Renal cortex interstitium (tissue), 11 donors: ENCODE measurements around the gene RCAN1. TPM values are rescaled to one million over a fixed set of nuclear protein-coding genes. Genes with fewer than 3 reads are reported as not detected.
A peak's percentile ranks its signal among the peaks of the same experiment; 100 is the strongest.
"Not testable (repeated sequence)": the region's sequence is repeated elsewhere in the genome, so short reads cannot be mapped to it uniquely, and the experiment has no call there.

Source experiments
- DNase-seq, 11 donors: peaks; one replicate each; pipeline ENCODE4 v3.0.0-alpha.2; 2013; ENCODE audit warnings: low read depth in 9 of 11, low spot score in 4 of 11; ENCODE audit errors: extremely low read depth in 1 of 11
- polyA plus RNA-seq, 3 donors: library from polyadenylated mRNA; unstranded; fragments of 120-200 nt; gene quantifications; one replicate each; pipeline ENCODE4 v1.2.1, GENCODE V29; 2013; ENCODE audit not compliant: insufficient read length in 3 of 3

The RCAN1 gene
- polyA plus RNA-seq, 3 donors = 31.6 to 44.6 (median 34.9) TPM

DNA sequence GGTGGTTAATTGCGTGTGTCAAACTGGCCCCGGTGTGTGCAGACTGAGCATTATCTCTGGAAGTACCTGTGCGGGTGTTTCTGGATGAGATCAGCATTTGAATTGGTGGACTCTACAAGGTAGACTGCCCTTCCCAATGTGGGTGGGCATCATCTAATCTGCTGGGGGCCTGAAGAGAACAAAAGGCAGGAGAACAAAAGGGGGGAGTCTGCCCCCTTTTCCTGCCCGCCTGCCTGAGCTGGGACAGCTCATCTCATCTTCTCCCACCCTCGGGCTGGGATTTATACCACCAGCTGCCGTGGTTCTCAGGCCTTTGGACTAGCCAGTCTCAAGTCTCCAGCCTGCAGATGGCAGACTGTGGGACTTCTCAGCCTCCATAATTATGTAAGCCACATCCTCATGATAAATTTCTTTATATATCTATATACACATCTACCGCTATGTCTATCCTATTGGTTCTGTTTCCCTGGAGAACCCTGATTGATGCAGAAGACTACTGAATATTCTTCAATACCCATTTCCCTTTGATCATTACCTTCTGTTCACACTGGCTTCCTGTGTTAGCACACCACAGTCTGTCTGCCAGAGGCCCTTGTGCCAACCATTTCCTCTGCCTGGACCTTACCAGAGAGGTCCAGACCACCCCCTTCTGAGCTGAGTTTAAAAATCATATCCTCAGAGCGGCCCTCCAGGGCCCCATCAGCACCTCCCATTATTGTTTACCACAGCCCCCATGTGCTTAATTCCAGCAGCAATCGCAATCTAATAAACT is 25.2 kb downstream of the RCAN1 start:
- DNase-seq = no peak

DNA sequence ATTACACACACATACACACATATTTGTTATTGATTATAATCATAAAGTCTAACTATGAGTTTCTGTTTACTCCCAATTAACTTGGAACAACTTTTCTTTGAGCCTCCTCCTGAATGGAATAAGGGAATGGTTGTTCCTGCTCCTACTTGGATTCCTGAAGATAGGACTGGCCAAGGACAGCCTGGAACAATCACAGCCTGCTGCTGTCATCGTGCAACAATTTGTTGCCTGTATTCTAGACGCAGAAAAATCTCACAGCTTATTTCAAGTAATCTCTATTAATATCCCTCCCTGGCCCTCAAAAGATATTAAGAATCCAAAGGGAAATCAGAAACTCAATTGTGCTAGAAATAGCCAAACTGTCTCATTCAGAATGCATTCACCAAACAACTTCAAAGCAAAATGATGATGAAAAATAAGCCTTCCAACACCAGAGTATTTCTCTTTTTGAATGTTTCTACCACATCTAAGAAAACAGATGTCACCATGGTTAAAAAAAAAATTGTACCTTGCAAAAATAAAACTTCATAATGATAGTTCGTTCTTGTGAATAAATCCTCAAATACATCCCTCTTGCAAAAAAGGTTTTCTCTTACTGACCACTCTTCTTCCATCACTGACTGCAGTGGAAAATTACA is 30.9 kb downstream of the RCAN1 start:
- DNase-seq = no peak

DNA sequence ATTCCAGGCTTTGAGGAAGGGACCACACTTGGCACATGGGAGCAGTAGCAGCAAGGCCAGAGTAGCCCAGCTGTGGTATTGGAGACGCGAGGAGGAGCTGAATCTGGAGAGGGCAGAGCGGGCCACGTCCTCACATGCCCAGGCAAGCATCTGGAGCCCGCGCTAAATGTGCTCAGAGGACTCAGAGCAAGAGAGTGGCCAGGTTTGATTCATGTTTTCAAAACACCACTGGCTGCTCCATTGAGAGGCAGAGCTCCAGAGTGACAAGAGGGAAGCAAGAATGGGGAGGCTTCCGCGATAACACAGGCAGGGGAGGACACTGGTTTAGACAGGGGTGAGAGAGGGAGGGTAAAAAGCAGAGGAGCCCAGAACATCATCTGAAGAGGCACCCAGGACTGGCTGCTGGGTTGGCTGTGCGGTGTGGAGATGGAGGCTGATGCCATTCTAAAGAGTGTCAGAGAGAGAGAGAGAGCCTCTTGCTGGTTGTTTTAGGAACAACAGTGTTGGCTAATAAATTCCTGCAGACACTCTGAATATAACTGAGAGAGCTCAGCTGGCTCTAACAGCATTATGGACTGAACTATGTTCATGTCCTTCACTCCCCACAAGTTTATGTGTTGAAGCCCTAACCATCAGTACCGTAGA is 32.3 kb downstream of the RCAN1 start:
- DNase-seq = peak in 9 of 11 donors; percentile 12 to 52 (median 22)

DNA sequence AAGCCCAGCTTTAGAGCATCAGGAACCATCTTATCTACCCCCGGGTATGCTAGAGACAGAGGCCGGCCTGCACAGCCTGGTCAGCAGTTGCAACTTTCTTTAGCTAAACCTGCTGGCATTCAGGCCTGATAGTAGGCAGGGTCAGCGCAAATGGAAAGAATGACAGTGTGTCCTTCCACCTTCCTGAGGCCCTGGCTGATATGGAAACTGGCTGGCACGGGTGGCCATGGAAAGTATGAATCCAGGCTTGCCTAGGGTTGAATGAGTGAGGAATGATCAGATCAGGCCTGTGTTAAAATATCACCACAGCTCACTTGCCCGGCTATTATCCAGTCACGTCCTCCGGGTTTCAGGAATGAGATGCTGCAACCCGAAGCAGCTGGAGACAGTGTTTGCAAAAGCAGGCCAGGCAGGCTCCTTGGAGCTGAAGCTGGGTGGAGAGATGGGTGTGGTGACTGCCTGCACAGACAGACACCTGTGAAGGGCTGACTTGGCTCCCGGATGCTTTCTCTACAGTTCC is 34.7 kb downstream of the RCAN1 start:
- DNase-seq = no peak

DNA sequence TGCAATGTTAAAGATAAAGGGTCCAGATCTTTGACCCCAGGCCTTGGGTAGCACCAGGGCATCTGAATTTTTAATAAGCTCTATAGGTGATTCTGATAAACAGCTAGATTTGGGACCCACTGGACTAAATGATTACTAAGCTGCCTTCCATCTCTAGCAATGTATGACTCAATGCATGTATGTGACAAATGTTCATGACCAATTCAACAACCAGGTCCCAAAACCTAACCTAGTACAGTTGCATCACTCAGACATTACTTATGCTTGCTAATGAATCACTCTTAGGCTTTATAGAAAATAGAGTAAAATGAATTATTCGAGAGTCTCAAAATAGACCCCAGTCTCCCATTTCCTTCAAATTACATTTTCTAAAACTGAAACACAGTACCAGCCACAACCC is 35.5 kb downstream of the RCAN1 start:
- DNase-seq = no peak

DNA sequence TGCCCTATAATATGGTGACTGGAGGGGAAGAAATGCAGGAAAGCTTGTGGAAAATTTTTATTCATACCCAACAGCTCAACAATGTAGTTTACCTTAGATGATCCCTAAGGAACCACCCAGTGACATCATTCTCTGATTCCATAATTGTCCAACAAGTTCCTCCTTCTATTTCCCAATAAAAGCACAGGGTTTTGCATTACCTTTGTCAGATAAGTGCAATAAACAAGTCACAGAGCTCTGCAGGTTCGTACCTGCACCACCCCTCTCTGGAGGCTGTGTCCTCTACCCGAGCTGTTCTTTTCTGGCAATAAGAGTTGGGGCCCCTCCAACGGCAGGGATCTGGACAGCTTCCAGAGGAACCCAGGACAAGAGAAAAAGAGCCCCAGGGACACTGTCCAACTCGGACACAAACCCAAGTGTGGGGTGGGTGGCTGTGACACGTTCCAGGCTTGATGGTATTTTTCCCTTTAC is 38.8 kb downstream of the RCAN1 start:
- no peak for DNase-seq

DNA sequence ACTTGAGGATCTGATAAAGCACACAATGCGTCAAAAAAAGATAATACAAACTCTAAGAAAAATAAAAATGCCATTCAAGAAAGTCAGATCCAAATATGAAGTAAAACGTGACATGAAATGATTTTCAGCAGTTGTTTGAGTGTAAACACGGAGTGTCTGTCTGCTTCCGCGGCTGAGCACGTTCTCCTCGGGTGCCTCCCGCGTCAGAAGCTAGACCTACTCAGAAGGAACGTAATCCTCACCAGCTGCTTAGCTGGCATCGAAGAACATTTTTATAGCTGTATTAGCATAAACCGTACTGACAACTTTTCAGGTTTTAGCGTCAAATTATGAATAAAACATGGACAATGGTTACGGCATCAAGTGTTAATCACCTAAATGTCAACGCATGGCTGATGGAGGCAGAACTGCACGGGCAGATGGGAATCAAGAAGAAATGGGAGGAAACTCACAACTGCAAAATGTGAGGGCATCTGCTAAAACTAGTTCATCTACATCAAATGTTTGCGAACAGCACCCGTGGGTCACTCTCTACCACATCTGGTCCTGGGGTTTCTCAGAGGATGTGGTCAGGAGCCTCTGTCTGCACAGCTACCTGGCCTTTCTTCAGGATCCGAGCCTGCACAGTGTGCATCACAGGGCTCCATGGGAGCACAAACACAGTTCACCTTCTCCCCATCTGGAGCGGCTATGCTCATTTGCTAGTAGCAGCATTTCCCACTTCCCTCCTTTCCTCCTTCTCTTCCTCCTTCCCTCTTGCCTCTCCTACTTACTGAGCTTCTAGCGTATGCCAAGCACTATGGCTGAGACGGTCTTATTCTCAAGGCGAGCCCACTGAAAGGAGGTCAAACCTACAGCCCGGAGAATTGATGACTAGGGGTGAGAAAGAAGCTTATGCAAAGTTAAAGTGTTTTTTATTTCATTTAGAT is 40.0 kb downstream of the RCAN1 start:
- no peak for DNase-seq

DNA sequence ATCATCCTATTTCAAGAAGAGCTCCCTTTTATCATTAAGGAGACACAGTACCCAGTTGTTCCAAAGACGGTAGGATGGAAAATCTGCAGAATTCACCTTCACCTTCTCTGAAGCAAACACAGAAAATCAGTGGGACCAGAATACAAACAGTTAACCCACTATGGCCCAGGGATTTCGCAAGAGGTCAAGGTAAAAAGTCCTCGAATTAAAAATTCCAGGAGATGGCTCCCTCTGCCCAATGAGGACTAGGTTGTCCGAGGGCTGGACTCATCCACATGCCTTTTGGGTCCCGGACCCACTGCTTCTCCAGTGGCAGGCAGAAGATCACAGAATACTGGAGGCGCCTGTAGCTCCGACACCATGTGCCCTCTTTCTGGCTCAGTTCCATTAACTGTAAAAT is 42.9 kb downstream of the RCAN1 start:
- no peak for DNase-seq

DNA sequence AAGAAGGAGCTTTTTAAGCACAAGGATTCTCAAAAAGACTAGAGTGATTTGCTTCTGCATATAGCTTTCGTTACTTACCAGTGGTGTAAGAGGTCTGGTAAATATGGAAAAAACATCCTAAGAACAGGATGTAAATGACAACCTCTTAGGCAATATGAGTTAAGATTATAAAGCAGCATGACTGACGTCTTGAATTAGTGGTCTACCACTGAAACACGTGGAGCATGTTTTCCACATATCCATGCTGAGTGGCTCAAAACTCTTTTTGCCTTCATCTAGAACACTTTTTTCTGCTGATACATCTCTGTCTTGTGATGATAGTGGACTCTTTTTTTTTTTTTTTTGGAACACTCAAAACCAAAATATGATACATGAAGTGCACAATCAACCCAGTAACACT is 44.6 kb downstream of the RCAN1 start:
- no peak for DNase-seq

DNA sequence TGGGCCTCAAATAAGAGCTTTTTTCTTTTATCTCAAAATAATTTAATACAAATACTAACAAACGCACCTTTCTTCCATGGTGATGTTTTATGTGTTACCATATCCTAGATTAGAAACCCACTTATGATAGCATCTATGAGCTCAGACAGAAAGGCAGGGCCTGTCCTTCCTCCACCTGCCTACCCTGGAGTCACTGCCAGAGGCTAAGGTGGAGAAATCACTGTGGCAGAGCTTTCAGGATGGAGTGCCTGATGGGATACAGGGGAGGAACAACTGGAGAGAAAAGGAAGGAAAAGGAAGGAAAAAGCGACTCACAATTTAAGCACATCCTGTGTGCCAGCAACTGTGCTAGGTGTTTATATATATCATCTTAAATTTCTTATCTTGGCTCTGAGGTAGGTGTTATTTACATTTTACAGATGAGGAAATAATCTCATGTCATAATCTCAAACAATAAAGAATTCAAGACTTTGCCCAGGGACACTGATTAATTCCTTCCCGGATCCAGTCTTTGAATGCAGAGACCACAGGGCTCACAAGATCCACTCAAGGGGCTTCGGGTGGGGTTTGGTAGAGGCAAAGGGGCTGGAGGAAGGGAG is 45.4 kb downstream of the RCAN1 start:
- no peak for DNase-seq

DNA sequence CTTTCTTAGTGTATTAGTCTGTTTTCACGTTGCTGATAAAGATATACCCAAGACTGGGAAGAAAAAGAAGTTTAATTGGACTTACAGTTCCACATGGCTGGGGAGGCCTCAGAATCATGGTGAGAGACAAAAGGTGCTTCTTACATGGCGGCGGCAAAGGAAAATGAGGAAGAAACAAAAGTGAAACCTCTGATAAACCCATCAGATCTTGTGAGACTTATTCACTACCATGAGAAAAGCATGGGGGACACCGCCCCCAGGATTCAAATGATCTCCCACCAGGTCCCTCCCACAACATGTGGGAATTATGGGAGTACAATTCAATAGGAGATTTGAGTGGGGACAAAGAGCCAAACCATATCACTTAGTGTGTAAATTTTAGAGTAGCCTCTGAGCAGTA is 46.1 kb downstream of the RCAN1 start:
- not testable (repeated sequence) for DNase-seq

DNA sequence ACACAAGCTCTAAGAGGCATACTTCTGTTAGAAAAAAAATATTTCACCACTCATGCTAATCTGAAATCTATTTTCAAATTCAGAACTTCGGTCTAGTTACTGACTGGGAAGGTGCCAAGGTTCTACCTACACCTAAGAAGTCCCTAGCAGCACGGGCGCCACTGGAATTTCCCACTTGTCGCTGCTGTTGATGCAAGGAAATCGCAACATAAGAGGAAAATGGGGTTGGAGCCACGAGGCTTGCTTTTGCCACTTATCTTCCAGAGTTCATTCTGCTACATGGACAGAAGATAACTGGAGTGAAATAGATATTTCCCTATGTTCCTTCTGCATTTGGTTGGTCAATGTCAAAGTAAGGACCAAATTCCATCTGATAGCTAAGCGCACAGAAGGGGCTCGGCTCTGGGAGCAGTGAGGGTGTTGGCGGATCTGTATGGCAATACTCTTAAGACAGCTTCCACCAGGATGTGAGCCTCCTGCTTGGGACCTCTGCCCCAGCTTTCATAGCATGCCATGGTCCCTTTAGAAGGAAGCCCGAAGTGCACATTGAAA is 47.2 kb downstream of the RCAN1 start:
- no peak for DNase-seq

DNA sequence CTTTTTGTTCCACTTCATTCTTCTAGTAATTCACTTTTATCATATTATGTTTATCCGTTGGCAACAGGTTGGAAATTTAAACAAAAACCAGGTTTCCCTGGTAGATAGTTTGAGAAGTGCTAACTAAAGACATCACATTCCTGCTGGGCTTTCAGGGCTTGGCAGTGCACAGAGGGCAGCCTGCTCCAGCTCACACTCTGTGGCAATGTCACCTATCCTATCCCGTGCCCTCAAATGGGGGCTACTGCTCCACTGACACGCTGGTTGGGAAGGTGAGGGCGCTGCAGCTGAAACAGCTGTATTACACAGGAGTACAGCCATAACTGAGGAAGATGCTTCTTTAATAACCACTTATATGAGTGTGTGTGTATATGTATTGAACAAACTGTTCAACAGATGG is 49.7 kb downstream of the RCAN1 start:
- DNase-seq = no peak

DNA sequence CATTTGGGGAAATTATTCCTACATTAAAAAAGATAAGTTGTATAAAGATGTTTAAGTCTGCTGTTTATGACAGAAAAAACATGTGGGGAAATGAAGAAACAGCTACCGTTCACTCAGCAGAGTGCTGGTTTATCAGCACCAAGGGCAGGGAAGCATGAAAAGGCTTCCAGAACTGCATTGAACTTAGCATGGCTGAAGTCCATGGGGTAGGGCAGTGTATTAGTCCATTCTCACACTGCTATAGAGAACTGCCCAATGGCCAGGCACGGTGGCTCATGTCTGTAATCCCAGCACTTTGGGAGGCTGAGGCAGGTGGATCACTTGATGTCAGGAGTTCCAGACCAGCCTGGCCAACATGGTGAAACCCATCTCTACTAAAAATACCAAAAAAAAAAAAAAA is 51.5 kb downstream of the RCAN1 start:
- DNase-seq = not testable (repeated sequence)

DNA sequence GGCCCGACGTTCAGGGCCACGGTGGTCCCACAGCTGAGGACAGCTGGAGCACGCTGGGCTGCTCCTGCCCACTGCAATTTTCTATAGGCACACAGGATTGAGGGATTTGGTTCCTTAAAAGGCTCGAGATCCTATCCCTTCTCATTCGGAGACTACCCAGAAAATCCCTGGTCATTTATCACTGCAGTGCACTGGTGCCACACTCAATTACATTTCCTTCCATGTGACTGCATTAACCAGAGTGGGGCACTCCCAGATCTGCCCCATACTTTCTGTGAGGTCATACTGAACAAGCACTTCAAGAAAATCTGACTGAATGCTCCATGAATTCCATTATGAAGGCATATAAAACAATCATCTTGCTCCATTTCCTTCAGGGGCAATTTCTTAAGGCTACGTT is 53.1 kb downstream of the RCAN1 start:
- no peak for DNase-seq

DNA sequence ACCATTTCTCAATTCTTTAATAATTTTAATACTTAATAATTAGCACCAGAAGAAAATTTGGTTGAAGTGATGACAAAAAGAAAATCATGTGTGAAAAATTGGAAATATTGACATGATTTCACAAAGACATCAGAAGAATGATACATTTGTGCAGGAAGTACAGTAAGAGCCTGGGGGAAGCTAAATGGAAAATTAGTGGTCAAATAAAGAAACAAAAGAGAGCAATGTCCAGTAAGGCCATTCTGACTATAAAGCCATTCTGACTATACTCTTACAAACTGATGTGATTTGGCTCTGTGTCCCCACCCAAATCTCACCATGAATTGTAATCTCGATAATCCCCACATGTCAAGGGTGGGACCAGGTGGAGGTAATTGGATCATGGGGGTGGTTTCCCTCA is 54.3 kb downstream of the RCAN1 start:
- DNase-seq = no peak

DNA sequence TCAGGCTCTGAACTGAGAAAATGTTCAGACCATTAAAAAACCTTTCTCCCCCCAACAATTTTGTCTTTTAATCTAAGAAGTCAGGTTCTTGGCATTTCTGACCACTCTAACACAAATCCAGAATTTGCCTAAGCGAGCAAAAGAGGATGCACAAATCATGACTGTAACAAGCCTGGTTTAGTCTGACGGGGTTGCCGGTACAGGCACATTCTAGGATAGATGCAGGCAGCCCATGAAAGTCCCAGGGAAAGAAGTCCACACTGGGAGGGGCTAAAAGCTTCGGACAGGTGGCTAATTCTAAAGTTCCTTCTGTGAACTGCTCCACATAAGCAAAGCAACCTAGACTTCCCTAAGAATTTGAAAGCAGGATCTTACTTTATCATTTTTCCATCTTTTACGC is 54.9 kb downstream of the RCAN1 start:
- no peak for DNase-seq

DNA sequence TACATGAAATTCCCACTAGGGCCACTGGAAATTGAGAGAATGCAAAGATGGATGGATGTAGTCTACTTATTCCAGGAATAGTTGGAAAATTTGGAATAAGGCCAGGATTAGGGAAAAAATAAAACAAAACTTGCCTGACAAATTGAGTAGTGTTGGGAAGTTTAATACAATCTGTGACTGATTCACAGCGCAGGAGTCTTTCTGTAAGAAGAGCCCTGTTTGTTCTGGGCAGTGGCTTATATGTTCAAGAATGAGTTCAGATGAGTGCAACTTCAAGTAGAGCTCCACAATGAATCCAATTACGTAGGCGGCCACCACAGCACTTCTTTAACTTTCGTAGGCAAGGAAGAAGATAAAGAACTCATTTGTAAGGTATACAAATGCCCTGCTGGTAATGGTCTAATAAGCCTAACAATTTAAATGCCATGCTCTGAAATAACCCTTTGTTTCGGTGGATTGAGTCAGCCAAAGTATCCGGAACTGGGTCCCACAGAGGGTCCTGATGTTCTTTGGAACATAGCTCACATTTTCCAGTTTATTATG is 55.8 kb downstream of the RCAN1 start:
- DNase-seq = no peak
